Right lobe of liver (tissue), 6 donors: ENCODE data around the gene CNTNAP5. TPM values are rescaled to one million over a fixed set of nuclear protein-coding genes. Genes with fewer than 3 reads are reported as not detected.

ENCODE experiments used
- ATAC-seq, 4 donors: fragments of 200-7000 bp; cut with Tn5 transposase; one replicate each; pipeline ENCODE4 v1.9.1; 2020; ENCODE audit warnings: mild to moderate bottlenecking in 4 of 4, moderate library complexity in 4 of 4
- DNase-seq, 3 donors: peaks; one replicate each; pipeline ENCODE4 v3.0.0-alpha.2; 2020
- H3K27ac ChIP-seq, 3 donors: fragments of 200-600 bp; one replicate each; pipeline ENCODE4 v1.8.0; 2022
- H3K27me3 ChIP-seq, 2 donors: fragments of 200-600 bp; one replicate each; pipeline ENCODE4 v1.8.0; 2022
- H3K36me3 ChIP-seq, 4 donors: fragments of 200-600 bp; sonication (generic) in 1 of 4; one replicate each; pipeline versions ENCODE4 v1.5.1 to v1.8.0; 2017 to 2022; ENCODE audit warnings: control low read depth in 1 of 4
- H3K4me1 ChIP-seq, 4 donors: fragments of 200-600 bp; sonication (generic) in 1 of 4; one replicate each; pipeline versions ENCODE4 v1.5.1 to v1.8.0; 2017 to 2022; ENCODE audit warnings: control low read depth in 1 of 4
- H3K4me3 ChIP-seq, 3 donors: fragments of 200-600 bp; one replicate each; pipeline ENCODE4 v1.8.0; 2022
- H3K9me3 ChIP-seq, 4 donors: fragments of 200-600 bp; sonication (generic) in 1 of 4; one replicate each; pipeline versions ENCODE4 v1.5.1 to v1.8.0; 2017 to 2022; ENCODE audit warnings: control low read depth in 1 of 4
- POLR2A ChIP-seq: fragments of 450-650 bp; IDR thresholded peaks from one replicate; pipeline ENCODE4 v1.6.1; 2017; ENCODE audit warnings: antibody characterized with exemption, mild to moderate bottlenecking
- WGBS: methylation state at CpG from one replicate; pipeline ENCODE4 v1.1.6; 2018; ENCODE audit warnings: low coverage, low lambda C conversion rate; ENCODE audit not compliant: insufficient coverage; ENCODE audit errors: missing lambda C conversion rate; 5-methylcytosine and 5-hydroxymethylcytosine counted together
- intact Hi-C, 2 donors: fragments of 100-400 bp; cut with DNase I; formaldehyde crosslinking; loops; one replicate each; pipeline versions ENCODE4 v1.11.2 to v1.14.1; 2022
- total RNA-seq, 6 experiments: library from RNA; depleted of rRNA in 2 of 6; stranded (reverse); fragments of >200 nt in 2 of 6; fragmentation: NEBNext Ultra II Directional in 3 of 6; extraction: Animal tissue kit (Norgen Biotek cat#: 25700) in 3 of 6; gene quantifications; one replicate each; pipeline versions ENCODE4 v1.1.0 to v1.2.4, GENCODE V29; 2016 to 2023
- TF ChIP-seq, protein P1 (sequence below), 4 donors: fragments of 200-600 bp in 3 of 4; fragments of 450-650 bp in 1 of 4; IDR thresholded peaks; one replicate each; pipeline versions ENCODE4 v1.5.1 to v1.8.0; 2016 to 2022; ENCODE audit warnings: antibody characterized with exemption in 4 of 4, mild to moderate bottlenecking in 2 of 4
- donor health status: DM: no; HTN: yes; CAD: no.
- donor health status: DM: no; HTN: no; CAD: no.
- donor health status: DM: no; HTN: no; CAD: no.
- donor health status: DM: no; HTN: yes; CAD: no.
- donor health status: DM: no; HTN: yes; CAD: no.

Gene CNTNAP5
- total RNA-seq, 6 experiments from 2014 or later = not detected

DNA sequence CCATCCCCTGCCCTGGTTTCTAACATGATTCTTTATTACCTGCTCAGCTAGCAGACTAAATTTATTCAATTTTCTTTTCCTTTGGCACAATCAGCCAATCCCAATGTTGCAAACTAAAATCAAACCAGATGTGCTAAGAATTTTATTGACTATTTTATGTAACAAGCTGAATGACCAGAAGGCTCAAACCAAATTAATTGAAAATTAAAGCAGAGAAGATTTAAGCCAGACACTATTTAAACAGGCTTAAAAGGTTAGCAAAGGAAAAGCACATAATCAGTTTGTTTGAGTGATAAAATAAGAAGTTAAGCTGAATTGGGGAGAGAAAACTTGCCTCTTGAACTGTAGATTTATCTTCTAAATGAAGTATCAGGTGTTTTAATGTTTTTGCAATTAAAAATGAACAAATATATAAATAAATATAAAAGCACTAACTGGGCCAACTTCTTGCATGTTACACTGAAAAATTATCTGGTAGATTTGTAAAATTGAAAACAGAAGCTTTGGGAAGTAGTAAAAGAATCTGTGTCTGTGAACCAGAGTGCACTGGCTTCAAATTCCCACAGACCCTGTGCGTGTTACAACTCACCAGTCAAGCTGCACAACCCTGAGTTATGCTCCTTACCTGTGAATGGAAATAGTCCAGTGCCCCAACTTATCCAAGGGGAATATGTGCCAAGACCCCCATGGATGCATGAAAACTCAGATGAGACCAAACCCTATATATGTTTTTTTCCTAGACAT, 283.4 kb downstream of the CNTNAP5 start:
- Histone ChIP-seq H3K36me3 (no peaks in the 10 kb centered on the region), H3K9me3 (no peaks in the 10 kb centered on the region), H3K27ac (no peak overlapping the region), H3K4me3 (no peak overlapping the region), H3K4me1 (no peaks in the 10 kb centered on the region), H3K27me3 (no peaks in the 10 kb centered on the region)
- DNase-seq (no peak), ATAC-seq (no peak)
- intact Hi-C loops = no loop called here
- TF ChIP-seq POLR2A = no peak
- TF ChIP-seq, protein P1, sequence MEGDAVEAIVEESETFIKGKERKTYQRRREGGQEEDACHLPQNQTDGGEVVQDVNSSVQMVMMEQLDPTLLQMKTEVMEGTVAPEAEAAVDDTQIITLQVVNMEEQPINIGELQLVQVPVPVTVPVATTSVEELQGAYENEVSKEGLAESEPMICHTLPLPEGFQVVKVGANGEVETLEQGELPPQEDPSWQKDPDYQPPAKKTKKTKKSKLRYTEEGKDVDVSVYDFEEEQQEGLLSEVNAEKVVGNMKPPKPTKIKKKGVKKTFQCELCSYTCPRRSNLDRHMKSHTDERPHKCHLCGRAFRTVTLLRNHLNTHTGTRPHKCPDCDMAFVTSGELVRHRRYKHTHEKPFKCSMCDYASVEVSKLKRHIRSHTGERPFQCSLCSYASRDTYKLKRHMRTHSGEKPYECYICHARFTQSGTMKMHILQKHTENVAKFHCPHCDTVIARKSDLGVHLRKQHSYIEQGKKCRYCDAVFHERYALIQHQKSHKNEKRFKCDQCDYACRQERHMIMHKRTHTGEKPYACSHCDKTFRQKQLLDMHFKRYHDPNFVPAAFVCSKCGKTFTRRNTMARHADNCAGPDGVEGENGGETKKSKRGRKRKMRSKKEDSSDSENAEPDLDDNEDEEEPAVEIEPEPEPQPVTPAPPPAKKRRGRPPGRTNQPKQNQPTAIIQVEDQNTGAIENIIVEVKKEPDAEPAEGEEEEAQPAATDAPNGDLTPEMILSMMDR (IDR thresholded peaks at IDR 0.05) = no peak
- 25% methylated on average over 1 of the region's 1 CpG for WGBS

DNA sequence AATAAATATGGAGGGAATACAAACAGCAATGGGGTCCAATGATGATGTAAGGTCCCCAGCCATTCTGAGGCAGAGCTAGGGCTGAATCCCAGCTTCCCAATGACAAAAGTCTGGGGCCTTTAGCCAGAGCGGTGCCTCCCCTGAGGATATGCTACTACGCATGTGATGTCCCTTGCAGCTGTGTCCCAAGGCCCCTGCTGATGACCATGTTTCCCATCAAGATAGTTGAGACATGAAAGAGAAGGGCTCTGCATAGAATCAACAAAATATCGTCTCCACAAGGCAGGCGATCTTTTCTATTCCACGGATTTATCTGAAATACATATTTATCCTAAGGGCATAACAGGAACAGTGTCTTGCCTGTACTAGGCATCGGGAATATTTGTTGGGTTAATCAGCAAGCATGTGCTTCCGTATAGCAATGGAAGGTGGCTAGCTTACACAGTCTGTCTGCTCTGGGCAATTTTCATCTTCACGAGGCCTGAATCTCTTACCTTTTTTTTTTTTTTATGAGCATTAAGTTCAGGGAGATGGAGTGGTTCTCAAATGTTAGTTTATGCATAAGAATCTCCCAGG, 284.6 kb downstream of the CNTNAP5 start:
- no peak for TF ChIP-seq POLR2A
- TF ChIP-seq, protein P1 (IDR thresholded peaks at IDR 0.05) = no peak
- intact Hi-C loops = no loop called here

DNA sequence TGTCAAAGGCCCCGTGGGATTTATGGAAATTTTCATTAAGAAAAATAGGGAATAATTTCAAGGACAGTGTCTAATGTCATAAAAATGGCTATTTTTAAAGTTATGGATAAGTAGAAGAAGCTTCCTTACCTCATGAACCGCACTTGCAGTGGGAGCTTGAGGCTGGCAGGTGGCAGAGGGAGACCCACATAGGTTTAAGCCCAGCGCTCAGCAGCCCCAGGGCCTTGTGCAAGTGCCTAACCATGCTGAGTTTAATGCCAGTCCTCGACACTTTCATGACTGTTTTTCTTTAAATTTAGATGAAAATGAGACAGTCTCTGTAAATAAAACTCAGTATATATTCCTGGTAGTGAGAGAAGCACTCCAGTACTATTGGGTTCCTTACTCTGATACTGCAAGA, 285.6 kb downstream of the CNTNAP5 start:
- DNase-seq (no peak), ATAC-seq (no peak)
- no peaks in the 10 kb centered on the region for H3K4me1 ChIP-seq
- no peak overlapping the region for H3K27ac ChIP-seq
- H3K4me3 ChIP-seq = no peak overlapping the region
- no peak for TF ChIP-seq POLR2A
- TF ChIP-seq, protein P1 (IDR thresholded peaks at IDR 0.05) = no peak
- intact Hi-C loops = no loop called here
- no peaks in the 10 kb centered on the region for H3K36me3 ChIP-seq
- H3K27me3 ChIP-seq = no peaks in the 10 kb centered on the region
- 39% methylated on average over 3 of the region's 4 CpGs for WGBS
- H3K9me3 ChIP-seq = no peaks in the 10 kb centered on the region

More for the DNA sequence above, 284.6 kb downstream of the CNTNAP5 start:
- no peak for ATAC-seq
- Histone ChIP-seq H3K27me3 (no peaks in the 10 kb centered on the region), H3K36me3 (no peaks in the 10 kb centered on the region), H3K4me3 (no peak overlapping the region), H3K27ac (no peak overlapping the region), H3K9me3 (no peaks in the 10 kb centered on the region), H3K4me1 (no peaks in the 10 kb centered on the region)
- WGBS = 69% methylated on average over 7 of the region's 8 CpGs
- DNase-seq = no peak

DNA sequence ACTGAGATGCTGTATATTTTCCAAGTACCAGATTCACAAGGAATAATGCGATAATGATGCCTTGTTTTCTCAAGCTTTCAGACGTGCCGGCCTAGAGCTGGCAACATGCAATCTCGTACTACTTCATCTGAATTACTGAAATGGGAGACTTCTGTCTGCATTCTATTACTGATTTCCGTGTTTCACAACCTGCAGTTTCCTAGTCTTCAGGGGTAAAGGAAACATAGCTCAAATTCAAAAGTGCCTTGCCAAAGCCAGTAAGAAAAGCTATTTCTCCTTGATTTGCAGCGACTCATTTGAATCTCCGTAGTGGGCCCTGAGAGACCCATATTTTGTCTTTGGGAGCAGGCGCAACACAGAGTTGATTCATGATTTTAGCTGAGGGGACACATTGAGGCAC, 289.0 kb downstream of the CNTNAP5 start:
- no peak for TF ChIP-seq POLR2A
- TF ChIP-seq, protein P1 (IDR thresholded peaks at IDR 0.05) = no peak
- no peak overlapping the region for H3K27ac ChIP-seq
- DNase-seq = no peak
- no peaks in the 10 kb centered on the region for H3K27me3 ChIP-seq
- intact Hi-C loops = no loop called here
- H3K4me3 ChIP-seq = no peak overlapping the region
- no peak for ATAC-seq
- H3K9me3 ChIP-seq = no peaks in the 10 kb centered on the region
- no peaks in the 10 kb centered on the region for H3K4me1 ChIP-seq
- WGBS = 75% methylated on average over 8 of the region's 8 CpGs
- H3K36me3 ChIP-seq = no peaks in the 10 kb centered on the region
